GM19099 (cell line): ENCODE measurements around the gene MAU2.

ENCODE experiments used
- POLR2A ChIP-seq: IDR thresholded peaks from 3 replicates; pipeline ENCODE4 v1.6.1; 2011; ENCODE audit warnings: low read depth; ENCODE audit not compliant: insufficient read length; ENCODE audit errors: extremely low read depth

The MAU2 gene

DNA sequence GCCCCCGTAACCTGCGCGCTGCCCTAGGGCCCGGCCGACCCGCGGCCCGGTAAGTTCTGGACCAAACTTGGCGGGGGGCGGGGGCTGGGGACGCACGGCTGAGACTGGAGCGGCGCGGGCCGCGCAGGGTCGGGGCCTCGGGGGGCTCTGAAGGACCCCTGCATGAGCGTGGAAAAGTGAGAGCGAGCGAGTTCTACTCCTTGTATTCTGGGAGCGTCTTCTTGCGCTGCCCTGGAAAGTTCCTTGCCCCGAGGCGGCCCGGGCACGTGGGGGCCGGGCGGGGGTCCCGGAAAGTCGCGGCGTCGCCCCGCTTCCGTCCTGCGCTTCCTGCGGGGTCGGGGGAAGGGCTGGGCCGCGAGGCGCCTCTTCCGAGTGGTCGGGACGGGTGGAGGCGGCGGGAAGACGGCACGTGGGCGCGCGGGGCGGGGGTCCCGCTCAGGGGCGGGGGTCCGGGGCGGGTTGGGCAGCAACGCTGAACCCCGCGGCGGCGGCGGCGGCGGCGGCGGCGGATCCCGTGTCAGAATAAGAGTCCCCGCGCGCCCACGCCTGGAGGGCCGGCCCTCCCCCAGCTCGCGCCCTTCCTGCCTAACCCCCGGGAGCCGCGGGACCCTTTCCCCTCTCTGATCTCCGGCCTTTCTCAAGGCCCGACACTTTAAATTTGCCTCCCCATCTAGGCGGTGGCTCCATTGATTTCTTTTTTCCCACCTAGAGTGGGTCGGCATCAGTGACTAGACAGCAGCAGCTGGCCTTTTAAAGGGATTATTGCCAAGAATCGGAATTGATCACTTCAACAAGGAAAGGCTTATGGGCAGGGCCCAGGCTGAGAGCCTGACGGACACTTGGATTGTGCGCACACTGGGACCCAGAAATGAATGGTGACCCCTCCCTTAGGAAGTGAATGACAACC is 85.6 kb downstream of the MAU2 start:
- TF ChIP-seq POLR2A, result no peak

DNA sequence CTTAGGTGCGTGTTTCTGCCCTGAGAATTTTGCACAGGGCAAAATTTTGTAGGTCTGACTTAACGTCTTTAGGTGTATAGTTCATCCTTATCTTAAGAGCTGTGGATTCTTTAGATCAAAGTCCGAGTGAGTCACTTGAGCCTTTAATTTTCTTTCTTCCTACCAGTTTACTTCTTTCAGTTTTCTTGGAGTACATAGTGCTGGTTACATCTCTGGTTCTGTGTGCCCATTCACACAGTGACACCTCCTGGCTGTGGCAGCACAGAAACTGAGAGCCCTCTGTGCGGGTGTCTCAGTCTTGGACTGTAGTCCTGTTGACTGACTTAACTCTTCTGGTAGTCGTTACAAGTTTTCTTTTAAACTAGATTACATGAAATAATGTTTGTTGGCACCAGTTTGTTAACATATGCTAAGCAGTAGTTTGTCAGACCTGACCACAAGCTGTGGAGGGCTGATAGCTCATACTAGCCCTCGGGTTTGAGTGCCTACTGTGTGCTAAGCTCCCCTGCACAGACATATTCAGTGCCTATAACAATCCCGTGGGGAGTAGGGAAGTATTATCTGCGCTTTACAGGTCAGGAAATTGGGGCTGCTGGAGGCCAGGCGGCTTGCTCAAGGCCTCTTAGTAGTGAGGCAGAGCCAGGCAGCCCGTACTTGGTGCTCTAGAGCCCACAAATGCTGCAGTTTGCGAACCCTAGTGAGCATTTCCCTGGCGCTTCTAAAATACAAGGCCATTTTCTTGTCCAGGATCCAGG is 86.4 kb downstream of the MAU2 start:
- TF ChIP-seq POLR2A, result no peak

DNA sequence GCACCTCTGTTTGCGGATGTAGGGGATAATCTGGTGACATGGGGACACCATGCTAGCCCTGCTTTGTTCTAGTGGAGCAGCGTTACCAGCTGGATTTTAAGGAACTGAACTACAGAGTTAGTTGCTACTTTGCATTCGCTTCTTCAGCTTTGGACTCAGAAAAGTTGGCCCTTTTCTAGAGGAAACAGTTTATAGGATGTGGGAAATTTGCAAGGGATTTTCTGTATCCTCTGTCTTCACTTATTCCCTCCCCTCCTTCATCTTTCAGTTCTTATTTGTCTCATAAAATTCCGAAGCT is 87.0 kb downstream of the MAU2 start:
- no peak for TF ChIP-seq POLR2A
